HUES64 (cell line): Measurements from ENCODE around the gene HOXA5.

ENCODE experiments used
- H3K27ac ChIP-seq: 2 replicates; pipeline ENCODE4 v1.7.0; 2013; ENCODE audit warnings: low read depth, low read length, inconsistent platforms
- H3K27me3 ChIP-seq: 2 replicates; pipeline ENCODE4 v1.6.1; 2013; ENCODE audit warnings: mild to moderate bottlenecking, low read length; ENCODE audit not compliant: insufficient read depth
- H3K36me3 ChIP-seq: 2 replicates; pipeline ENCODE4 v1.6.1; 2013; ENCODE audit warnings: mild to moderate bottlenecking, low read length; ENCODE audit not compliant: insufficient read depth
- H3K4me1 ChIP-seq: 2 replicates; pipeline ENCODE4 v1.6.1; 2013; ENCODE audit warnings: mild to moderate bottlenecking, low read length, moderate library complexity; ENCODE audit not compliant: insufficient read depth
- H3K4me3 ChIP-seq: 2 replicates; pipeline ENCODE4 v1.5.1; 2013; ENCODE audit warnings: mild to moderate bottlenecking, low read length, moderate library complexity
- H3K9ac ChIP-seq: 2 replicates; pipeline ENCODE4 v1.6.1; 2013; ENCODE audit warnings: mild to moderate bottlenecking, low read depth, low read length
- H3K9me3 ChIP-seq: 2 replicates; pipeline ENCODE4 v1.6.1; 2013; ENCODE audit warnings: low read depth, low read length; ENCODE audit not compliant: insufficient read depth
- WGBS: fragments of 150-250, 120-280 bp; methylation state at CpG from one replicate; pipeline ENCODE4 v1.1.7; 2013; ENCODE audit warnings: missing lambda C conversion rate; 5-methylcytosine and 5-hydroxymethylcytosine counted together

Gene HOXA5

DNA sequence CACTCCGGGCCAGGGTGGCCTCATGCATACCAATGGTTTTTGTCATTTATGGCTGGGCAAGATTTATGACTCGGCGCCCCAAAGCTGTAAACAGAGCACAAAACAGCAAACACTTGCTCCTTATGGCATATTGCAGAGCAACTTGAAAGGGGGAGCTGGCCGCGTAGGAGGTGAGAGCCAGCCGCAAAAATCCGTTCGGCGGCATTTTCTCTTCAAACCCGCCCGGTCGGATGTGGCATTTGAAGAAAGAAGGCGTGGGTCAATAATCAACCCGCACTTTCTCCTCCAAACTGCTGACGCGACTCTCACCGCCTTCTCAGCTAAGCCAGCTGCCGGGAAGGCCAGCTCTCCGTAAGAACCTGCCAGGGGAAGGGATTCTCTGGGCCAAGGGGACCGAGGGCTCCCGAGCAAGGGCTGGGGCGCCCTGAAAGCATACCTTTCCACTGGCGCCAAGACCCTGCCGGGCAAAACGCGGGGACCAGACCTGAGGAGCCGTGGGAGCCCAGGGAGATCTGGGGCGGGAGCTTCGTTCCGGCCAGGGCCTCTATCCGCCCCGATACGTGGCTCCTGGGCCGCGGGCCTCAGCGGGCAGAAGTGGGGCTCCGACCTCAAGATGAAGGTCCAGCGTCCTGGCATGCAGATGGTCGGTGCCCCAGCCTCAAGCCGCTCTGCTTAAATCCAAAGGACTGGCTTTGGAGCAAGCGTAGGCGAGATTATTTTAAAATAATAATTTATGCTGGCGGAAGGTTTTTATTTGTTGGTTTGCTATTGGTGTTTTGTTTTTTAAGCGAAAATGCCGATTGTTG, 28.1 kb downstream of the HOXA5 start:
- Histone ChIP-seq H3K9ac (no peak overlapping the region), H3K4me1 (peaks cover 8% of the 10 kb centered on the region), H3K9me3 (no peaks in the 10 kb centered on the region), H3K36me3 (no peaks in the 10 kb centered on the region), H3K27me3 (peaks cover 98% of the 10 kb centered on the region), H3K4me3 (peak overlapping the region; percentile 17; the same call in 1 of the 2 replicates), H3K27ac (no peak overlapping the region)
- WGBS: 3% methylated on average over 45 of the region's 45 CpGs

DNA sequence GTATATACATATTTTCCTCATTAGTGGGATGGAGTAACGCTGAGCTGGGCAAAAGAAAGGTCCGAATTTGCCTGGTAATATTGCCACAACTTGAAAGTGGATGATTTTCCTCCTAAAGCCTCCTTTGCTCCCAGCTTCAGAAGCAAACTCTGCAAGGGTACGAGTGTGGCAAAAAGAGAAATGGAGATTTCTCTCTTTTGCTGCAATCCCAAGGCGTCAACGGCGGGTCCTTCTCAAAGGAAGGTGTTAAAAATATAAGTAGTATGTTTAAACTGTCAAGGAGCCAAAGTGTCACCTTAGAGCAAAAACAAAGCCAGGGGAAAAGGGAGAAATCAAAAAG, 28.6 kb downstream of the HOXA5 start:
- Histone ChIP-seq H3K27ac (no peak overlapping the region), H3K36me3 (no peaks in the 10 kb centered on the region), H3K27me3 (peaks cover 98% of the 10 kb centered on the region), H3K9ac (no peak overlapping the region), H3K4me1 (peaks cover 8% of the 10 kb centered on the region), H3K9me3 (no peaks in the 10 kb centered on the region), H3K4me3 (no peak overlapping the region)
- WGBS: 3% methylated on average over 6 of the region's 6 CpGs

DNA sequence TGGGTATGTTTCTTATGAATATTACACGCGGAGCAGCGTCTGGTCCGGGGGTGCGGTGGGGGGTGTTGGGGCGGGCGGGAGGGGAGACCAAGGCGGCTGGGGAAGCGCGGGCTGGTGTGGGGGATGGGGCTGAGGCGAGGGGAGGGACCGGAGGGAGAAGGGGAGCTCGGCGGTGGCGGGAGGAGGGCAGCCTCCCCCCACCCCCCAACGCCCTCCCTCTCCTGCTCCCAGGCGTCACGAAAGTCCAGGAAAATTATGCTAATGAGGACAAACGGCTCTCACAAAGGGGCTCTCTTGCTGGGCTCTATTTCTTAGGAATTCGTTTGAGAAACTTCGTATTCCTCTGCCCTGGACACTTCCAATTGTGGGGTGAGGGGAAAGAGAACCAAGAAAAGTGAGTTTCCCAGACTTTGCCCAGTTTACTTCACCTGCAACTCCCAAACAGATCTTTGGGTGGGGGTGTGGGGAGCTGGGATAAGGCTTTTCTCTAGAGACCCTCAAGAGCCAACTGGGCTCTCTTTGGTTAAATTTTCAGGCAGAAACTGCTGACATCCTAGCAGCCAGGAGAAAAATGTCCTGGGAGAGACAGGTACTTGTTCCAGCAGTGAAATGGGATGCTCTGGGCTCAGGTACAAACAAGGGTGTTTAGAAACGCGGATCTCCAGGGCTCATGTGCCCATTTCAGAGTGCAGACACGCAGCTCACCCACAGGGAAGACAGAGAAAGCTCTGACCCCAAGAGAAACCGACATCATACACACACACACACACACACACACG, 29.3 kb downstream of the HOXA5 start:
- no peak overlapping the region for H3K4me3 ChIP-seq

DNA sequence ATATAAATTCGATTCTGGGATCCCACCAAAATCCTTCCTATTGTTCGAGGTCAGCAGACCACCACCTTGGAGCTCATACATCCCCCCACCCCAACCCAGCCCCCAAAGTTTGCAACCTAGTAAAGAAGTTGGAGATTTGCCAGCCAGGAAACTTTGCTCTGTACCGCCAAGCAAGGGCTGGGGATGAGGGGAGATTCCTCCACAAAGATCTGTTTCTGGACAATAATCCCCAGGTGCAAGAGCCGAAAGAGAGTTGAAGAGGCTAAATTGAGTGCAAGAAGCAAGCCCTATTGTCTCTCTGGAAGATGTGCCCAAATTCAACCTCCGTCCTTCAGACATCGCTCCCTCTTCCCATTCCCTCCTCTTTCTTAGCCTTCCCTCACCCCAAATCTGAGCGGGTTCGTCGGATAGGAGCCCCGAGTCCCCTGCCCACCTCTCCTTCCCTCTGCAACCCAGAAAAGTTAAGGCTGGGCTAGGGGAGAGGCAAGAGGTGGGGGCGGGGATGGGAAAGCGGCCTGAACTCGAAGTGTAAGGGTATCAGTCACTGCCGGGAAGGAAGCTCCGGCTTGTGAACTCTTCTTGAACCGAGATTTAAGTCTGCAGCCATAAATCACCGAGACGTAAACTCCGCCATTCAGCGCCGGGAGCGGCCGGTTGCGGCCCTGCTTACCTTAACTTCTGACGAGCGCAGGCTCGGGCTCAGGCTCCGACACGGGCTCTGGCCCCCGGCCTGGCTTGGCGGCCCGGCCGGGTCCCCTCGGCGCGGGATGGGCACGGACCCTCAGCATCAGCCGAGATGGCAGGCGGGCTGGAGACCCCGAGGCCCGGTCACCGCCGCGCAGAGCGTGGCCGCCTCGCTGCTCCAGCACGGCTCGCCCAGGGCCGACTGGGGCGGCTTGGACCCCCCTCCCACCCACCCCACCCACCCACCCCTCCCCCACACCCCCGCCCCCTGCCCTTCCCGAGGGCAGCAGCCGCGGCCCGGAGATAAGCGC, 30.2 kb downstream of the HOXA5 start:
- no peaks in the 10 kb centered on the region for H3K9me3 ChIP-seq
- no peaks in the 10 kb centered on the region for H3K36me3 ChIP-seq
- H3K4me3 ChIP-seq: peak overlapping the region; percentile 5; the same call in 1 of the 2 replicates
- no peak overlapping the region for H3K9ac ChIP-seq
- no peak overlapping the region for H3K27ac ChIP-seq
- WGBS: 1% methylated on average over 41 of the region's 57 CpGs
- H3K27me3 ChIP-seq: peaks cover 98% of the 10 kb centered on the region
- H3K4me1 ChIP-seq: peaks cover 8% of the 10 kb centered on the region

More for the DNA sequence above, 29.3 kb downstream of the HOXA5 start:
- Histone ChIP-seq H3K9me3 (no peaks in the 10 kb centered on the region), H3K9ac (no peak overlapping the region), H3K36me3 (no peaks in the 10 kb centered on the region), H3K4me1 (peaks cover 8% of the 10 kb centered on the region), H3K27me3 (peaks cover 98% of the 10 kb centered on the region), H3K27ac (no peak overlapping the region)
- whole genome bisulfite sequencing: 3% methylated on average over 13 of the region's 26 CpGs

DNA sequence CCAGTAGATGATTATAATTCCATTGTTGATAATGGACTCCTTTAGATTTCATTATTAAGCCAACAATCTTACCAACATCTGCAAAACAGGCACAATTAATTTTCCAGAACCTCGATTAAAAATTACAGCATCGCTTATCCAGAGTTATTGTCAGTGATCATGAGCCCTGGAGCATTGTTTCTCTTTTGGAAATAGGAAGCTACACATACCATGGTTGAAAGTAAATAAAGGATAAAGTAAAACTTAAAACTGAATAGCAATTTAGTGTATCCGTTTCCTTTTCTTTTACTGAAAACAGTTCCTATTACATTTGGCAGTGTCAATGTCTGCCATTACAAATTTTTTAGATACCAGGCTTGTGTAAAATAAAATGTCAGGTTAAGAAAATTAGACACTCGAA, 31.1 kb downstream of the HOXA5 start:
- Histone ChIP-seq H3K27ac (no peak overlapping the region), H3K27me3 (peaks cover 98% of the 10 kb centered on the region), H3K9me3 (no peaks in the 10 kb centered on the region), H3K4me3 (no peak overlapping the region), H3K36me3 (no peaks in the 10 kb centered on the region), H3K4me1 (peaks cover 8% of the 10 kb centered on the region), H3K9ac (no peak overlapping the region)
- 35% methylated on average over 3 of the region's 4 CpGs for WGBS

DNA sequence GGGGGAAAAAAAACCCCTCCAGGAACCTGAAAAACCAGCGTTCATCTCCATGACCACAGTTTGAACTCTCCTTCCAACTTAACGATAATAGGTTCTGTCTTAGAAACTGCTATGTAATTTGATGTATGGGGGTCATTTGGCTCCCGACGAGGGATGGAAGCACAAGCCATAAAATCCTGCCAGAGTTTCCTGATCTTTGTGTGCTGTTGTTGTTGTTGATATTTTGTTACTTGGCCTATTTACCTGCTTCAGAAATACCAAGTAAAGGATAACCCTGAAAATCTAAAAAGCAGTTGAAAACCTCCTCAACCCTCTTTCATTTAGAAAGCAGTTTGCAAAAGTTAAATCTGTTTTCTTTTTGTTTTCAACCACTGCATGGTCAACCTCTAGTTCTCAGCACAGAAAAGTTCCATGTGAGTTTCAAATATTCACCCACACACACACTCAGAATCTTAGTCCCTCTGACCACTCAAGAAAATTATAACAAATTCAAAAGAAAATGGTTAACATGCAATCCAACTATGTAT, 31.7 kb downstream of the HOXA5 start:
- Histone ChIP-seq H3K4me3 (no peak overlapping the region), H3K4me1 (peaks cover 11% of the 10 kb centered on the region), H3K27ac (no peak overlapping the region)

DNA sequence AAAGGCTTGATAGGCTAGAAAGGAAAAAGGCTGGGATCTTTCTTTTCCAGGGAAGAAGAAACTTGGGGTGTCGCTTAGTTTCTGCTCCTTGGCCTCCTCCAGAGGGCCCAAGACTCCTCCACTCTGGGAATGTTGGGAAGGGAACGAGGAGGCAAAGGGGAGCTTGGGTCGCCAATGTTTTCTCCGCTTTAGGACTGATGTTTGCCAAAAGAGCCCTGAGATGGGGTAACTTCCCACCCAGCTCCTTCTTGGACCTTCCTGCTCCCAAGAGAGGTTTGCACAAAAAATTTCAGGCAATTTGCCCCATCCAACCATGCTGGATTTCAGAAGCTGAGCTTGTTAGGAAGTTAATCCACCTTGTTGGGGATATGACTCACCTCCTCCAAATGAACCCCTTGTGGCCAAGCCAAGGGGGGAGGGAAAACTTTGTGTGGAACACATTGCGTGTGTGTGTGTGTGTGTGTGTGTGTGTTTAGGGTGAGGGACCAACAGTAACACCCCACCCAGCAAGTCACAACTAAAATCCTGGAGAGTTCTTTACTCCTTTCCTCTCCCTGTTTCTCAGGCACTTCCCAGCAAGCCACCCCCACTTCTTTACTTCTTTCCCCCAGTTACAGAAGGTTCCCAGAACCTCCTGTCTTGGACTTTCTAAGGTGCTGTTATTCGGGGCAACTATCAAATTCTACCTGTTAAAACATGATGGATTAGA, 32.3 kb downstream of the HOXA5 start:
- Histone ChIP-seq H3K4me3 (peak overlapping the region; percentile 43), H3K9ac (no peak overlapping the region), H3K27ac (no peak overlapping the region), H3K36me3 (no peaks in the 10 kb centered on the region), H3K27me3 (peaks cover 98% of the 10 kb centered on the region), H3K9me3 (no peaks in the 10 kb centered on the region), H3K4me1 (peaks cover 16% of the 10 kb centered on the region)
- WGBS: 6% methylated on average over 4 of the region's 6 CpGs

More for the DNA sequence above, 31.7 kb downstream of the HOXA5 start:
- Histone ChIP-seq H3K9ac (no peak overlapping the region), H3K9me3 (no peaks in the 10 kb centered on the region), H3K36me3 (no peaks in the 10 kb centered on the region), H3K27me3 (peaks cover 98% of the 10 kb centered on the region)
- WGBS: 6% methylated on average over 3 of the region's 4 CpGs

DNA sequence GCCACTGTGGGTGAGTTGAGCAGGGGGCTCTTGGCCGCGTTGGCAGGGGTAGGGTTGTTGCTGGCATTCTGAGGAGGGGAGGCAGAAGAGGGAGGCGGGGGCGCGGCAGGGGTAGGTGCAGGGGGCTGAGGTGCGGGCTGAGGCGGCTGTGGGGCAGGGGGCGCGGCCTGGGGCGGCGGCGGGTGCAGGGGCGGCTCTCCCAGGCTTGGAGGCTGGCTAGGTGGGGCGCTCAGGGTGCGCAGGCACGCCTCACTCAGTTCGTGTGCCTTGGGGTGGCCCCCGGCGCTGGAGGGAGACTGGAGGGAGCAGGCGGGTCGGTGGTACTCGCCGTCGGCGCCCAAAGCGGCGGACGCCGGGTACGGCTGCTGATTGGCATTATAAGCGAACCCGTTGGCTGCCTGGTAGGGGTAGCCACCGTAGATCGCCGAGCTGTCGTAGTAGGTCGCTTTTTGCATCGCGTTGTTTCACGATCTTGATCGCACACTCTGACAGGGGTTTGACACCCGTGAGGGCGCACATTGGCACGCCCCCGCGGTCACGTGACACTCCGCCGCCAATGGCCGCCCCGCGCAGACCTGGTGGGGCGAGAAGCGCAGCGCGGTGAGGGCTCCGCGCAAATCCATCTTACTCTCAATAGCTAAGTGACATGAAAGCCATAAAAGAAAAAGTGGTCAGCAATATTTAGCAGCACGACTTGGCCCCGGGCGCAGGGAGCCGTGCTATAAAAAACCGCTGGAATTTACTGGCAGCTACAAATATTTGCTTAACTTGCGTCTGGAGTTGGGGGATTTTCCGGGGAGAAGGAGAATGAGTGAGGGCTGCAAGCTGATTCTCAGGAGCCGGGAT, 33.1 kb downstream of the HOXA5 start:
- no peaks in the 10 kb centered on the region for H3K36me3 ChIP-seq
- WGBS: 3% methylated on average over 66 of the region's 66 CpGs
- no peak overlapping the region for H3K9ac ChIP-seq
- no peak overlapping the region for H3K27ac ChIP-seq
- H3K27me3 ChIP-seq: peaks cover 98% of the 10 kb centered on the region
- H3K9me3 ChIP-seq: no peaks in the 10 kb centered on the region
- peak overlapping the region; percentile 43 for H3K4me3 ChIP-seq
- peaks cover 15% of the 10 kb centered on the region for H3K4me1 ChIP-seq

DNA sequence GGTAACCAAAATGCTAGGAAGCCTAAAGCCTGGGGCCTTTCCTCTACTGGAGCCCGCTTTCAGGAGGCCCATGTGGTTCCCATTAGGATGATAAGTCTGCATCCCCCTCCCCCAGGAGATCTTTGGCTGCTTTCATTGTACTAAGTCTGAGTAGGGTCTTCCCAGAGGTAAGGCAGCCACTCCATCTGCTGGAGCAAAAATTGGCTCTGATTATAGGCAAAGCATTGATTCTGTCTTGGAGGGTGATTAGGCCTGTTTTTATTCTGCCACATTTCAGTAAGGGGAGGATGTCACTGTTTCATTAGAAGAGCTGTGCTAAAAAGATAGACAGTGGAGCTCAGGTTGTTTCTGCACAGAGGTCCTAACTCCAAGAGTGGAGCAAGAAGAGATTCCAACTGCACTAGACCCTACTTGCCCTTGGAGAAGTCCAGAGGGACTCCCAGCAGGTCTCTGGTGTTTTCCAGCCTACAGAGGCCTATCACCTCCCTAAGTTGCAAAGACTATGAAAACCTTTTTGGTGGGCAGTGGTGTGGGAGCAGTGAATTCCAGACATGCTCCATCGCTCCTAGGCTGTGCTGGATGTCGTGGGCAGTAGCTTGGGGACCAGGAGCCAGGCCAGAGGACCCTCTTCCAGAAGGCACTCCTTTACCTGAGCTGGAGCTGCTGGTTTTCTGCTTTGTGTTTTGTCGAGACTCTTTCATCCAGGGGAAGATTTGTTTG, 33.9 kb downstream of the HOXA5 start:
- H3K36me3 ChIP-seq: no peaks in the 10 kb centered on the region
- no peaks in the 10 kb centered on the region for H3K9me3 ChIP-seq
- 53% methylated on average over 4 of the region's 4 CpGs for WGBS
- no peak overlapping the region for H3K9ac ChIP-seq
- H3K27ac ChIP-seq: no peak overlapping the region
- H3K4me3 ChIP-seq: no peak overlapping the region
- H3K27me3 ChIP-seq: peaks cover 98% of the 10 kb centered on the region
- peaks cover 12% of the 10 kb centered on the region for H3K4me1 ChIP-seq
